Measurements from ENCODE around the gene MTA2. TPM values are rescaled to one million over a fixed set of nuclear protein-coding genes. Genes with fewer than 3 reads are reported as not detected.

The MTA2 gene
- total and polyA plus RNA-seq, 10 of the 15 experiments (the other 5 are each of a cell fraction or from before 2014, with no cell fraction given) = 6.7 to 201 (median 113) TPM

- in situ Hi-C loops (cut with MboI) = no loop called here
- ChIA-PET POLR2A (interaction anchor here (10.3 kb wide), 1 partner anchor 8 kb away, joined by 188 read pairs; no protein-coding TSS in a partner anchor), CTCF (interaction anchor here (1.6 kb wide), 1 partner anchor 125 kb away, joined by 4 read pairs; no protein-coding TSS in a partner anchor), RAD21 (ENCODE audit: unreplicated experiment) (interaction anchor here (1.0 to 9.1 kb wide), 2 partner anchors 8 to 123 kb away, joined by 4 to 313 read pairs; no protein-coding TSS in a partner anchor), SMC1A (ENCODE audit: uncharacterized antibody, unreplicated experiment) (interaction anchor here (1.5 kb wide), 1 partner anchor 9 kb away, joined by 5 read pairs; no protein-coding TSS in a partner anchor)
- BruUV-seq (replicated peaks) = no TSS peak
- intact Hi-C loops (cut with micrococcal nuclease; ENCODE audit: unreplicated experiment) = no loop called here
- FAIRE-seq (no peak), DNase-seq (ENCODE audit: low read depth, low spot score) (no peak), ATAC-seq (no peak)
- Histone ChIP-seq H3K79me2 (ENCODE audit: control insufficient read depth, insufficient read depth, low read length) (peaks cover 32% of the 10 kb centered on the region), H4K20me1 (ENCODE audit: control insufficient read depth, insufficient read depth) (no peaks in the 10 kb centered on the region; the same call in 1 of the 2 replicates), H3K9me3 (replicated peaks; ENCODE audit: control insufficient read depth, insufficient read depth, low read length) (no peaks in the 10 kb centered on the region), H2AFZ (ENCODE audit: control insufficient read depth, low read depth, low read length) (no peak overlapping the region), H3K9ac (ENCODE audit: control insufficient read depth, insufficient read depth, low read length) (no peak overlapping the region), H3K4me1 (ENCODE audit: control insufficient read depth, insufficient read depth, low read length) (peaks cover 55% of the 10 kb centered on the region), H3K27ac (ENCODE audit: control insufficient read depth, insufficient read depth) (no peak overlapping the region), H3K36me3 (ENCODE audit: control insufficient read depth in 2 of 2, insufficient read depth in 2 of 2, low read length in 1 of 2) (no peaks in the 10 kb centered on the region), H3K27me3 (replicated peaks in 1 of 2; ENCODE audit: control insufficient read depth in 2 of 2, insufficient read depth in 2 of 2, low read length in 1 of 2) (no peaks in the 10 kb centered on the region; a peak in 2 of 4 replicates), H3K4me2 (ENCODE audit: control insufficient read depth, insufficient read depth) (no peak overlapping the region), H3K4me3 (no peak overlapping the region)
- TF ChIP-seq SMC3 (IDR thresholded peaks at IDR 0.05; ENCODE audit: borderline replicate concordance, low read length) (no peak), ATF3 (IDR thresholded peaks at IDR 0.05; ENCODE audit: borderline replicate concordance, extremely low read depth, low read depth, low read length) (no peak), IKZF2 (IDR thresholded peaks at IDR 0.05) (no peak), RUNX3 (IDR thresholded peaks at IDR 0.05; ENCODE audit: low read length) (no peak), ETV6 (conservative IDR thresholded peaks at IDR 0.05 in 1 of 2, IDR thresholded peaks at IDR 0.05 in 1 of 2; ENCODE audit: borderline replicate concordance in 1 of 2, low read depth in 1 of 2) (no peak), BHLHE40 (IDR thresholded peaks at IDR 0.05; ENCODE audit: borderline replicate concordance in 1 of 2, low read depth in 2 of 2, low read length in 1 of 2) (no peak), HDGF (IDR thresholded peaks at IDR 0.05) (no peak), RCOR1 (conservative IDR thresholded peaks at IDR 0.05; ENCODE audit: low read depth, low read length) (no peak), HCFC1 (IDR thresholded peaks at IDR 0.05; ENCODE audit: low read length) (no peak), TCF7 (IDR thresholded peaks at IDR 0.05; ENCODE audit: borderline replicate concordance) (no peak), BCL3 (IDR thresholded peaks at IDR 0.05; ENCODE audit: borderline replicate concordance, insufficient read depth, low read depth, low read length, poor library complexity, severe bottlenecking) (no peak)
- 74% methylated on average over 8 of the region's 8 CpGs for WGBS (ENCODE audit: insufficient coverage, insufficient replicate concordance, low lambda C conversion rate, missing lambda C conversion rate)
Measured at GRCh38 chr11:62547691-62548281, 53.9 kb downstream of the MTA2 start.

Measured in GM12878 (cell line).